Measurements from ENCODE around the gene NNMT.

The NNMT gene

DNA sequence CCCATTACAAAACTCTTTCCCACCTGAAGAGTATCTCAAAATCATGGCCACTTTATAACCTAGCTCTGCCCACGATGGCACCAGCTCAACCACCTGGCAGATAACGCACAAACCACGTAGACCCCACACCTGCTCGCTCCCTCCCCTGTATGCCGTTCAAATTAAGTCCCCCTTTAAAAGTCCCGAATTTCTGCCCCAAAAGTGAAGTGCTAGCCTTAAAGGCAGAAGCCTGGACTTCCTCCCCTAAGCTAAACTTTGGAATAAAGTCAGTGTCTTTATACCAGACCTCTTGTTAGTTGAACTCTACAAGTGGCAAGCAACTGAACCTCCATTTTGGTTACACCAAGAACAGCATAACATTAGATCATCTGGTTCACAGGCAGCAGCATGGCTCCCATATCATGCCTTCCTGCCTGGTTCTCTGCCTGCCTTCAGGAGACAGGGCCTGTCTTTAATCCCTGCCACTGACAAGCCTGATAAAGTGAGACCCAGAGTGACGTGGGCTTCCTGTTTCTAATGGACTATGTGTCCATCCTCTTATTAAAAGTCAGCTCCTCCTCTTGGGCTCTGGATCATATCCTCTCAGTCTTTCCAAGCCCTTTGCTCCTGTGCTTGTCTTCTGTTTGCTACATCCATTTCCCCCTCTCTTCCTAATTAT lies 32.6 kb upstream of the NNMT start:
- no peak for DNase-seq

DNA sequence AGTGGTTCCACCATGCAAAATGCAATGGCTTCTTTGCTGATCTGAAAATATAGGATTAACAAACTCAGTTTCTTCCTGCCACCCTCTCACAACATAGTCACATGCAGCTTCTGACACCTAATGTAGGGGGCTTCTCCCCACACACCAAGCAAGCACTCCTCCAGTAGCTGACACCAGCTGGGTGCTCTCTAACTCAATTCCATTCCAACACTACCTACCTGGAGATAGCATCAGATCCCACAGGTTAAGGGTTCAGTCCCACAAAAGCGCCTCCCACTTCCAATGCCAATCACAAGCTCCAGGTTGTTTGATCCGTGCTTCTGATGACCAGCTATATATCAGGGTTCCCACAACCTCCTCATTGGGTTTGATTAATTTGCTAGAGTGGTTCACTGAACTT lies 31.8 kb upstream of the NNMT start:
- no peak for DNase-seq

DNA sequence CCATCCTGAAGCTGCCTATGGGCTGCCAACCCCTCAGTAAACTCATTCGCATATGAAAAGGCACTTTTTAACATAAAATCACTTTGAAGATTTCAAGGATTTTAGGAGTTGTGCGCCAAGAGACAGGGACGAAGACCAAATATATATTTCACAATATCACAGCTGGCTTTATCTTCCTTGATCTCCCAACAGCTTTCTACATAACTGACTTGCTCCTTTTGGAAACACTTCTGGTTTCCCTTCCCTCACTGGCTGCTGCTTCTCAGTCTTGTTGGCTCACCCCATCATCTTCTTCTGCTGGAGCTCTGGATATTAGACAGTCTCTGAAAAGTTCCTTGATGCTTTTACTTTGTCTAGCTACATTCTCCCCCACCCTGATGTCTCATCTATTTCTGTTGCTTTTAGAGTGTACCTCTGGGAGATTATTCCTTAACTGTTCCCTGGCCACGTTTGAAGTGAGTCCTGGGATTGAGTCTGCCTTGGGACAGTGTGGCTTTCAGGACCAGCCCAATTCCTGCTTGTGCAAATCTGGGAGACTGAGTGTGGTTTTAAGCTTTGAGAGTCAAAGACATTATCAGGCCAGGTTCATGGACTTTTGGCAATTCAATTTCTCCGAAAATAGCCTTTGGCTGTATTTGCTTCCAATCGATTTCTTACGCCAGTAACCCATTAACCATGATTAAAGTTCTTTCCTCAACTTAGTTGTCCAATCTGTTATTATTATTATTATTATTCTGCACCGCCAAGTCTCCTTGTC lies 30.9 kb upstream of the NNMT start:
- no peak for DNase-seq

DNA sequence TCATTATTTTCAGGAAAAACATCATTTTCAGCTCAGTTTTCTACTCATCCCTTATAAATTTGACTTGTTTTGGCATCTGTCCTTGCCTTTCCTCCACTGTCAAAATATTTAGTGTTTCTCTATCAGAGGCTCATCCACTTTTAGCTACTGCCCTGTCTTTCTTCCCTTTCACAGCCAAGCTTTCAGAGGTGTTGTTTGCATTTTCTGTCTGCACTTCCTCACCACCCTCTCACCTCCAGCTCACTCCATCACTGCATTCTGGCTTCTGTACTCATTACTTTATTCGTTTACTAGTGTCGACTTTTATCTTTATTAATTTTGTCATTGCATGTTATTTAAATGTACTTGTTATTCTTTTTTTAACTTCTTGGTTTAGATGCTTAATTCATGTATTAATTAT lies 26.7 kb upstream of the NNMT start:
- no peak for DNase-seq

DNA sequence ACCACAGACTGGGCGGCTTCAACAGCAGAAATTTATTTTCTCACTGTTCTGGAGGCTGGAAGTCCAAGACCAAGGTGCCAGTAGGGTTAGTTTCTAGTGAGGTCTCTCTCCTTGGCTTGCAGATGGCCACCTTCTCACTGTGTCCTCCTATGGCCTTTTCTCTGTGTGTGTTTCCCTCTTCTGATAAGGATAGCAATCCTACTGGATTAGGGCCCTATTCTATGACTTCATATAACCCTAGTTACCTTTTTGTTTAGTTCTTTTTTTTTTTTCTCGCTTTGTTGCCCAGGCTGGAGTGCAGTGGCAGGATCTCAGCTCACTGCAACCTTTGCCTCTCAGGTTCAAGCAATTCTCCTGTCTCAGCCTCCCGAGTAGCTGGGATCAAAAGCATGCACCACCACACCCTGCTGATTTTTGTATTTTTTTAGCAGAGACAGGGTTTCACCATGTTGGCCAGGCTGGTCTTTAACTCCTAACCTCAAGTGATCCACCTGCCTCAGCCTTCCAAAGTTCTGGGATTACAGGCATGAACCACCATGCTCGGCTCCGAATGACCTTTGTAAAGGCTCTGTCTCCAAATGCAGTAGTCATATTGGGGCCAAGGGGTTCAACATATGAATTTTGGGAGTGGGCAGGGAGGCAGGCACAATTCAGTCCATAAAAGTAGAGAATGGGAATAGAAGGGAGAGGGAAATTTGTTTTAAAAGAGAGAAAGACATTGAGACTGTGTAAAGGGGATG lies 25.5 kb upstream of the NNMT start:
- DNase-seq = no peak

DNA sequence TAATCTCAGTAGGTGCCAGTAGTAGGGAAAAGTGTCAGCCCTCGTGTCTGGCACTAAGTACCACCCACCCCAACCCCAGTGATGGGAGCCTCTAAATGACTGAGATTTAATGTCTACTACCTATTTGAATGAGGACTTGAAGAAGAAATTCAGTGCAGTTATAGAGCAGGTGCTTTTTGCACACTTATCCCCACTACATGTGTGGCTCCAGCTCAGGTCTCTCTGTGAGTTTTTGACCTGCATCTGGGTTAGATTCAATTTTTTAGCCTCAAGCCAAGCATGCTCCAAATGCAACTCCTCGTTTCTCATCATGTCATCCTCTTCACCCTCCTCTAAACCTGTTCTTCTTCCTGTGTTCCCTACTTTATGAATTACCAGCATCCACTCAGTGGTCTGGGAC lies 24.9 kb upstream of the NNMT start:
- no peak for DNase-seq

DNA sequence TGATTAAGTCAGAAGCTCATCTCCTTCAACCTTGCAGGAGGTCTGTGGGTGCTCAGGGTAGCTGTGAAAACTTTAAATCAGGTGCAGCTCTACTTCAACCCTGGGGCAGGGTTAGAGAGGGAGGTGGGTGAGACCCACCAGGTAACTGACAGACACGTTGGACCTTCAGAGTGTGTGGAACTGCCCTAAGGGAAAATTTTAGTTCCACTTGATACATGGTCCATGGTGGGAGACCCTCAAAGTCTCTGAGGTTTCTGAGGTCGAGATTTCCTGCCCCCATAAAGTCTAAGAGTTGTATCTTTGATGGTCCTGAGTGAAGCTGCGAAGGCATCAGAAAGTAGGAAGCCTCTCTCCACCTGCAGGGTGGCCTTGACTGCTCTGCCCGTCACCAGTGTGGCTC lies 23.9 kb upstream of the NNMT start:
- DNase-seq = no peak

DNA sequence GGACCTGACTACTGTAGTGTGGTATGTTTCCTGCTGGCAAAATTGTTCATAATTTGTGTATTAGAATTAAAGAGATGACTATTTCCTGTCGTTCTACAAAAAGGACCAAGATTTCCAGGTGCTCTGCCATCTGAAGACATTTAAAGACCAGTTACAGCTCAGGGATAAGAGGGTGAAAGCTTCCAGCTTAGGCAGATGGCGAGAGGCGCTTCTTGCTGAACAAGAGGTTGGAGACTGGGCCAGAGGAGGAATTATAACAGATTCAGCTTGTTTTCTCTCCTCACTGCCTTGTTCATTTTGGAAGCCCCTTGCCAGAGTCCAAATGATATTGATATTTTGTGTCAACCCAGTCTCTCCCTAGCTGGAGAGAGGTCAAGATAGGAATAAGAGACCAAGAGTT lies 23.1 kb upstream of the NNMT start:
- no peak for DNase-seq

DNA sequence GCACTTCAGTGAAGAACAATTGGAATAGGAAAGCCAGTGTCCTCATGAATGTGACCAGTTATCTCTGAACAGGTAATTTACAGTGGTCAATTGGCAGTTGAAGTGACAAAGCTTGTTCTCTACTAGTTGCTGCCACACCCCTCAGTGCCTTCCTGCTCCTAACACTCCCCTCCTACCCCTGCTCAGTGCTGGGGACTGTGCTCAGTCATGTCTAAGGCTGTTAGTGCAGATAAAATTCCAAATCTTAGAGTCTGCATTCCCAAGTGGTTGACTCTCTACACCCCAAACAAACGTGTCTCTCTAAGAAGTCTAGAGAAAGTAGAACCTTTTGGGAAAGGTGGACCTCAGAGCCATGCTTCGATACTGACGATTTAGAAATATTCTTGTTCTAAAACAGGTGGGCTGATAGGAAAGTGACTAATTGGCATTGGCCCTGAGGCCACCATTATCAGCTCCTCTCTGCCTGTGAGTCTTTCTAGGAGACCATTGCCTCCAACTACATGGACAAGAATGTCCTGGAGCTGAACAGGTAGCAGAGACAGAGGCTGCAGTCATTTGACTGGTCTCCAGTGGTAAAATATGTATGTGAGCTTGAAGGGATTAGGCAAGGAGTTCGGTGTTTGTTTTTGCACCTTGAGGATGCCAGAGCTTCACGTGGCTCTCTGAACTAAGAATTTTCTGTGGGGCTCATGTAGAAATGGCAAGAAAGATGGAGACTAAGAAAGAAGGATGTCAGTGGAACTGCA lies 22.1 kb upstream of the NNMT start:
- no peak for DNase-seq

DNA sequence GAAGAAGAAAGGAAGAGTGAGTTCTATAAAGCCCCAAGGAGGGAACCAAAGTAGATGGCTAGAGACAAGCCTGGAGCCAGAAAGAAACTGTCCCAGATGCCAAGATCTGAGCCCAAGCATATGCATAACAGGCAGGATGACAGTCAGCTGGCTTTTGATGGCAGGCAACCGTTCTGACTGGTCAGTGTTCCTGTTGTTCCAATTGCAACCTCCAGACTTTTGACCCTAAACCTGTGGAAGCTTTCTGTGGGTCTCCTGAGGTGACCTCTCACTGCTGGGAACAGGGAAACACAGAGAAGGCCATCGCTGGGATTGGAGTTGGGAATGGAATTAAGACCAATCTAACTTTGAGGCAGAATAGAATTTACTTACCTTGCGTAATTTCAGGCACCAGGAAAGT lies 21.6 kb upstream of the NNMT start:
- DNase-seq = no peak

DNA sequence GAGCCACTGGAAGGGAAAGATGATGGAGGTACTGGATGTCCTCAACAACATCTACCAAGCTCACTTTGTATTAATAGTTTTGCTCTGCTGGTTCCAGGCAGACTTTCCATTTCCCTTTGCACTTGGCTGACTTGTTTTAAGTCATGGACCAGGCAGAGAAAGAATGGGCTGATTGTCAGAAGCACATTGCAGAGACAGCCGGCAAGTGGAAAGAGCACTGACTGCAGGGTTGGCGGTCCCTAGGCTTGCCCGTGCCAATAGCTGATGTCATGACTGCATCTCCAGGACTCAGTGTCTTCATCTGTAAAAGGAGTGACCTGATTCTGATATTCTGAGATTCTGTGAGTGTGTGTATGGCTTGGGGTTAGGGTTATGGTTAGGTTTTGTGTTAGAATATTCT lies 20.9 kb upstream of the NNMT start:
- DNase-seq = no peak

DNA sequence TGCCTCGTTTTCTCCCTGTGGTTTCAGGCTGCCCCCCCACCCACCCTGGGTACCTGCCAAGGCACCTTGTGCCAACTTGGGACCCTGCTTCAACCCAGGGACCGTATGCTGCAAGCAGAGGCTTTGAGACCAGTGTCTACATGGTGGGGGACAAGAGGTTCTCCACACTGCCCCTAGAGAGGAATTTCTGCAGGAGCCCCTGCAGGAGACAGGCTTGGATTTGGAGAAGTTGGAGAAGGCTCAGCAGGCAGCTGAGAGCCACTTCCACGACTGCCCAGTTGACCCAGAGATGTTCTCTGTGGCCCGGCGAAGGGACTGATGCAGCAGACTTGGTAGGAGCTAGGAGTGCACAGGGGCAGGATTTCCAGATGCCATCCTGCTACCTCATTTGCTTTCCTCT lies 20.1 kb upstream of the NNMT start:
- no peak for DNase-seq

DNA sequence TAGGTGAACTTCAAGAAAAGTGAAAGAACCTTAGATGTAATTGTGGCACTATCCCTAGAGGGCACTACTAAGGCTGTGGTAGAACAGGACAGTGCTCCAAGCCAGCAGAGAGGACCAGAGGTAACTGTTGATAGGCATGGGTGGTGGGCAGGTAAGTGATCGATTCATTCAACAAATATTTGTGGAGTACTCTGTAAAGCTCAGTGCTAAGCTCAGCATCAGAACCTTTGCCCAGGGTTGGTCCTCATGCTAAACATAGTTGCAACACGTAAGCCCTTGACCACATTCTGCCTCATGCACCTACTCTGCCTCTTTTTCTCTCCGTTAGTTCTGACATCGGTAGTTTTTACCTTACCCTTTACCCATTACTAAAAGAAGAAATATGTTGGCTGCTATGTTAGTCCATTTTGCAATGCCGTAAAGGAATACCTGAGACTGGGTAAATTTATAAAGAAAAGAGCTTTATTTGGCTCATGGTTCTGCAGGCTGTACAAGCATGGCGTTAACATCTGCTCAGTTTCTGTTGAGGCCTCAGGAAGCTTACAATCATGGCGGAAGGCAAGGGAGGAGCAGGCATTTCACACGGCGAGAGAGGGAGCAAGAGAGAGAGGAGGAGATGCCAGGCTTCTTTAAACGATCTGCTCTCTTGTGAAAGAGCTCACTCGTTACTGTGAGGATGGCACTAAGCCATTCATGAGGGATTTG lies 18.4 kb upstream of the NNMT start:
- DNase-seq = no peak

DNA sequence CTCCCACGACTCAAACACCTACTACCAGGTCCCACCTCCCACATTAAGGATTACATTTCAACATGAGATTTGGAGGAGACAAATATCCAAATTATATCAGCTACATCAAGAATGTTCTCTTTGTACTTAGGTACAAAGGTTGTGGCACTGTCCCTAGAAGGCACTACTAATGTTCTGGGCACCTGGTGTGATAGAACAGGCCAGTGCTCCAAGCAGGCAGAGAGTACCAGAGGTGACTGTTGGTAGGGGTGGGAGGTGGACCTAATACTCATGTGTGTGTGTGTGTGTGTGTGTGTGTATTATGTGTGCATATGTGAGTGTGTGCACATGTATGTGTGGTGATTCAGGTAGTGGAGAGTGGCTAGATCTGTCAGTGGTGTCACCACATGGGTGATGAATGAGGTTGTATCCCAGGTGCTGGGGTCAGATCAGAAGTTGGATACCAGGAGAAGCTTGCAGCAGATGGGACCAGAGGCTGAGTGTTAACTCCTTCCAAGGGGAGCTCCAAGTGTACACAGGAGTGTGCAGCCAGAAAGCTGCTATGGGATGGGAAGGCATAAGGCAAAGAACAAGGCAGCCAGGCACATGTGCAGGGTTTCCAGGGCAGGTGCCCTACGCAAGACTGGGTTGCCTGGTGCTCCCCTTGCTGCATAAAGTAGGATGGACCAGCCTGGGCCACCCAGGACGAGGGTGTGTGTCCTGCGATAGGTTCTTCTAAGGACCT lies 17.7 kb upstream of the NNMT start:
- DNase-seq = no peak

DNA sequence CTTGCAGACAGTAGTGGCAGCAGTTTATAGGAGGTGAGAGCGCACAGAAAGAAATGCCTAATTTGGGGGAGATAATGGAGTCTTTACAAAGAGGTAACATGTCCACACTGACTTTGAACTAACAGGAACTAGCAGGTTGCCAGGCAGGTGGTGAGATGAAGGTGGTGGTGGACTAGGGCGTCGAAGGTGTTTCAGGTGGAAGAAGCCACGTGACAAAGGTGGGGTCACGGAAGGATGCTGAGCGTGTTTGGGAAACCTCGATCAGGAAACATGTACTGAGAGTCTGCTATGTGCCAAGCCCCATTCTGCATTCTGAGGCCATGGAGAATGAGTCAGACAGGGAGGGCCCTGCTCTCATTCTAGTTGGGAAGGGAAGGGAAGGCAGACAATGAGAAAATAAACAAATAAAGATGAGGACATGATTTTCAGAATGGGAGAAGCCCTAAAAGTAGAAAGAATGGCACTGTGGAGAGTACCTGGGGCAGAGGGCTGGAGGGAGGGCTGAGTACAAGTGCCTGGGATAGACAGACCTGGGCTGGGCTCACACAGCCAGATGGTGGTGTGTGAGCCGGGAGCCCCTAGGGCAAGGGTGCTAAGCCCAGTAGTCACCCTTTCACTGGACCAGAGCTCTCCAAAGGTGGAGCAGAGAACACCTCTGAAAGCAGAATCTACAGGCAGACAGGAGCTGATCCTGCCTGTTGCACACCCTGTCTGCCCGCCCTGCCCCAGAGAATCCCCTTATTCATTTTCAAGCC lies 16.2 kb upstream of the NNMT start:
- no peak for DNase-seq

DNA sequence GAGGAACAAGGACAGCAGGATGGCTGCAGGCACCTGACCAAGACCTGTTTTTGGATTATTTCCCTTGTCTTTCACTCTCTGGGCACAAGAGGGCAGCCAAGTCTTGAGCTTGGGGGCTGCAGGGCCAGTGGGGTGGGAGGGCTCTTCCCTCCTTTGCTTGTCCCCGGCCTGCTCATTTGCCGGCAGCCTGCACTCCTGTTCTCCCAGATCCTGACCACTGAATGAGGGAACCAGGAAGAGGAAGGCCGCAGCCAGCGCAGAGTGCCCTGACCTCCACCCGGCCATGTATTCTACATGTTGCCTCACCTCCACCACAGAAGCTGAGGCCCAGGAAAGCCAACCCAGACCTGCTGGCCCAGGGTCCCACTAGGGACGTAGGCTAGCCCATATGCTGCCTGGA lies 15.5 kb upstream of the NNMT start:
- peak; percentile 84 for DNase-seq

DNA sequence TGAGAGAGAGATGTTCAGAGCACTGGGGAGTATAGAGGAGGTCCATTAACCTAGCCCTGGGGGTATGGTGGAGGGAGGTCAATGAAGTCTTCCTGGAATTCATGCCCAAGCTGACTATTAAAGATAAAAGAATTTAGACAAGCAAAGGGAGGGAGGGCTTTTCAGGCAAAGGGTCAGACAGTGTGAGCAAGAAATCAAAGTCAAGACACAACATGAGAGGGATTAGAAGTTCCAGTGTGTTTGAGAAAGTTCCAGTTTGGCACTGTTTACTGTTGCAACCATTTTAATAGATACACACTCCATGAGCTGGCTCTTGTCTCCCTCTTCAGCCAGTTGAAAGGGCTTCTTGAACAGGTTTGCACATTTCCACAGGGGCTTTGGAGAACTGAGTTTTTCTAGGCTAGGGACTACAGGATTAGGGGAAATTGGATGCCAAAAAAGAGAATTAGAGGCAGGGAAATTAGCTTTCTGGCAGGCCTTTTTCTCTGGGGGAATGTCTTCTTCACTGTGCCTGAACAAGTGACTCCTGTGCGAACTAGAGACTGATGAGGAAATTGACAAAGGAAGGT lies 14.7 kb upstream of the NNMT start:
- no peak for DNase-seq

DNA sequence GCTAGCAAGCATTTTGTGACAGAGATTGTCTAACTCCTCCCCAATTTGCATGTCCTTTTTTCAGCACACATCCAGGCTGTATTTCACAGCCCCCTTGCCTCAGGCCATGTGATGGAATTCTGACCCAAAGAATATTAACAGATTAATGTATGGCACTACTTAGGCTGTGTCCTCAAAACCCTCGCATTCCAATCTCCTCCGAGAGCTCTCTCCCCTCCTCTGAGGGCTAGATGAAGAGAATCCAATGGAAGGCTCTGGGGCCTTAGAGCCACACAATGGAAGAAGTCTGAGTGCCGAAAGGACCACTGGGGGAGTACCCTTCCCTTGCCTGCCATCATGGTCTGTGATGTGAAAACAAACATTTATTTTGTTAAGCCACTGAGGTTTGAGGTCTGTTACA lies 13.7 kb upstream of the NNMT start:
- no peak for DNase-seq

DNA sequence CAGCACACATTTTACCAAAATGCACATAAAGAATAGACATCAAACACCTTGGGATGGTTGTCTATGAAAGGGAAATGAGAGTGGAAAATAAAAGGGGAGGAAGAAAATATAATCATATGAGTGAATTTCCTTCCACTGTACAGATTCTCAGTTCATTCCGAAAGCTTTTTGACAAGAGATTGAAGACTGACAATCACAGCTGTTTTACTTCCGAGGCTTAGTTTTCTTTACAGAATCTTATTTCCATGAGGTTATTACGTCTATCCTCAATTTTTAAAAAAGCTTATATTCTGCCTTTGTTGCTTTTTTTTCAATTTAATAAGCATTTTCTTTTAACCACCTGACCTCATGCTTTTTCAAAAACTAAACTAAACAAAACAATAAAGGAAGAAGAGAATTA lies 12.8 kb upstream of the NNMT start:
- DNase-seq = no peak

DNA sequence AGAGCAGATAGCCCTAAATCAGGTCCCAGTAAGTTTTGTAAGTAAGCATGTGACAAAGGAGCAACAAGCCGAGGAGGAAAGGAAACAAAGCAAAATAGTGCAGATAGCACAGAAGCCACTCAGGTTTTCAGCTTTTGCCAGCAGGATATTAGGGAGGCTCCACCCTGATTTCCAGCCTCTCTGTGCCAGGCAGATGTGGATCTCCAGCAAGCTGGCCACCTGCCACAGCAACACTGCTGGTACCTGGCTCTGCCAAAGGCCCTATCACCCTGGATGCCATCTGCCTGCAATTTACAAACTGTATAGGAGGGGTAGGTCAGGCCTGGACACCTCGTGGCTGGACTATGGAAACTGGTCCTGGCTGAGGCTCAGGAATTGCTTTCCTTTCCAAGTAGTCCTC lies 12.2 kb upstream of the NNMT start:
- DNase-seq = peak; percentile 75

DNA sequence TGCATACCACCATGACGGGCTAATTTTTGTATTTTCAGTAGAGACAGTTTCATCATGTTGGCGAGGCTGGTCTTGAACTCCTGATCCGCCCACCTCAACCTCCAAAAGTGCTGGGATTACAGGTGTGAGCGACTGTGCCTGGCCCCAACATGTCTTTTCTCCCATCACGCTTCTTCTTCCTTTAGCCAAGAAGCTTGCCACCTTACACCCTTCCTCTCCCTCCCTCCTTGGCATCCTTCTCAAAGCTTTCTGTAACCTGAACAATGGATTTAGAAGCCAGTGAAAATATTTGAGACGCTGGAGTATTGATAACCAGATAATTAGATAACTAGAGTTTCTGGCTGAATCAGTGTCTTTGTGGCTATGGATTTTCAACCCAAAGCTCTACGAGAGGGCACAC lies 11.3 kb upstream of the NNMT start:
- DNase-seq = no peak
